Endothelial cell of hepatic sinusoid (primary cell): ENCODE results near the gene KRTAP1-3.
"Not testable (repeated sequence)": the region's sequence is repeated elsewhere in the genome, so short reads cannot be mapped to it uniquely, and the experiment has no call there.

Experiments
- in situ Hi-C: cut with HindIII; loops from 2 replicates; pipeline ENCODE4 v1.10.0; 2017; ENCODE audit warnings: low sequenced_read_pairs

KRTAP1-3 gene

GRCh38 chr17:41054556-41054955, 19.9 kb upstream of the KRTAP1-3 start:
- in situ Hi-C loops = not testable (repeated sequence)

GRCh38 chr17:41054025-41054424, 19.4 kb upstream of the KRTAP1-3 start:
- in situ Hi-C loops = no loop called here

DNA sequence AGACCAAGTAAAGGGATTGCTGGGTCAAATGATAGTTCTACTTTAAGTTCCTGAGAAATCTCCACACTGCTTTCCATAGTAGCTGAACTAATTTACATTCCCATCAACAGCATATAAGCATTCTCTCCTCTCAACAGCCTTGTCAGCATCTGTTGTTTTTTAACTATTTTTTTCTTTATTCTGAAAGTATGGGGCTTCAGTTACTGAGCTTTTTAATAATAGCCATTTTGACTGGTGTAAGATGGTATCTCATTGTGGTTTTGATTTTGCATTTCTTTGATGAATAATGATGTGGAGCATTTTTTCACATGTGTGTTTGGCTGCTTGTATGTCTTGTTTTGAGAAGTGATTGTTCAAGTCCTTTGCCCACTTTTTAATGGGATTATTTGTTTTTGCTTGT, 17.9 kb upstream of the KRTAP1-3 start:
- in situ Hi-C loops = no loop called here

- in situ Hi-C loops = no loop called here
These were observed 14.4 kb upstream of the KRTAP1-3 start for GRCh38 chr17:41049110-41049509.

DNA sequence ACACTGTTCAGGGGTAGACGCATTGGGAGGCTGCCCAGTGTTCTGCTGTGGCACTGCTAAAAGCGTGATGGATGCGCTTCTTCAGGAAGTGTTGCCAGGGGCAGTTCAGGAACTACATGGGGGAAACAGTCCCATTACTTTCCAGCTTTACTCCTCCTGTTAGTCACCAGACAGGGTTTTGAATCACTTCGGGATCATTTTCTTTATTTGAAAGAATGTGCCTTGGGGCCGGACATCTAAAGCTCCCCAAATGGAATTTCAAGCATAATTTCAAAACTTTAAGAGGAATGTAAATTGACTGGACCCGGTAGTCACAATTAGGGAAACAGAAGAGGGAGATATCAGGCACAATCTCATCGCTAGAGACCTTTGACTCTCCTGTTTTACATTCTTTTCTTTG, 13.8 kb upstream of the KRTAP1-3 start:
- in situ Hi-C loops = no loop called here

DNA sequence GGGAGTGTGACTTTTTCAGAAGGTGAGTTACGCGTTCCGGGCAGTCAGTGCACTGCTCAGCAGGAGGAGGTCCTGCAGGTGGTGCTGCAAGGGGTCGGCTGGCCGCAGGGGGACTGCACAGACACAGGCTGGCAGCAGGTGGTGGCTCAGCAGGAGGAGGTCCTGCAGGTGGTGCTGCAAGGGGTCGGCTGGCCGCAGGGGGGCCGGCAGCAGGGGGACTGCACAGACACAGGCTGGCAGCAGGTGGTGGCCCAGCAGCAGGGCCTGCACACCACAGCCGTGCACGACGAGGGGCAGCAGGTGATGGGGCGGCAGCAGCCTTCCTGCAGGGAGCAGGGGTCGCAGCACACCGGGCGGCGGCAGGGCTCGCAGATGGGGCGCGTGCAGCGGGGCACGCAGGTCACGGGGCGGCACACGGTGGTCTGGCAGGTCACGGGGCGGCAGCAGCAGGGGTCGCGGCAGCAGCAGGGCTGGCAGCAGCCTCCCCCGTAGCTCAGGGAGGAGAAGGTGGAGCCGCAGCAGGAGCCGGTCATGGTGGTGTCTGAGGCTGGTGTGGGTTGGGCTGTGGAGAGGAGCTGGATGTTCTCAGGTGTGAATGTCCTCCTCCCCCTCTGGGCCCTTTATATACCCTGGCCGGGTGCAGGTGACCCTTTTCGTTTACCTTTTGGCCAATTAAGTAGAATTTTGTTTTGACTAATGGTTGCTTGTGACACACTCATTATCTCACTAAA, 12.2 kb upstream of the KRTAP1-3 start, which contains the start of gene KRTAP2-1:
Gene KRTAP2-1, minus strand, starts transcription at position 582 of the 731 bp plus-strand sequence. Its CDS starts 49 bp downstream, at position 533.
- in situ Hi-C loops = not testable (repeated sequence)

DNA sequence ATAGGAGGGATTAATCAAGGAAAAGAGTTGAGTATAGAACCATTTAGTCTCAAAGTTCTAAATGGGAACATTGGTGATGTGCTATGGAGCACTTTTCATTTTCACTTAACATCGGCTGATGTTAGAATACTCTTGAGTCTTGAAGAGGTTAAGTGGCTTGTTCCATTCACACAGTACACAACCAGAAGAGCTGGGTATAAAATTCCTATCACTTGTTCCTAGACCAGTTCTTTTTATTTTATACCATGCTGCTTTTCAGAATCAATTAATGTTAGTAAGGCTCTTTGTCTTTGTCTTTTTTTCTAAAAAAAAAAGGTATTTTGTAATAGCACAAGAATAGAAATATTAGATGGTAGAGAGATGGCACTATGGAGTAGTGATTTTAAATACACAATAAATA, 8.3 kb upstream of the KRTAP1-3 start:
- in situ Hi-C loops = no loop called here

GRCh38 chr17:41040783-41041571, 6.3 kb upstream of the KRTAP1-3 start, which contains the start of gene KRTAP1-1:
KRTAP1-1 (minus strand) TSS chr17:41041450; CDS start chr17:41041397, 53 bp downstream.
- in situ Hi-C loops = not testable (repeated sequence)

DNA sequence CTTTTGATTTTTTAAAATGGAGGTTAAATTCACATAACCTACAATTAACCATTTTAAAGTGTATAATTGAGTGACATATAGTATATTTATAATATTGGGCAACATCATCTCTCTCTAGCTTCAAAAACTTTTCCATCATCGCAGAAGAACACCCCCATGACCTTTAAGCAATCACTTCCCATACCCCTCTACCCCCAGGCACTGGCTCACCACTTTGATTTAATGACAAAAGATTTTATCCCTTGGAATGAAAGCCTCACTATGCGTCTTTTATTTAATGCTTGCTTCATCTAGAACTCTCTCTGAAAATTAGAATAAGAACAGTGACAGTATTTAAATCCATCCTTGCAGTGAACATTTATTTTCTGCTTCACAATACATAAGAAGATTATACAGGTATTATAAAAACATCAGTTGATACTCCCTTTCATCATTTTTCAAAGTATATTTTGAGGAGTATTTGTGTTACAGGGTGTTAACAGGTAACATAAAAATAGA, 3.2 kb upstream of the KRTAP1-3 start:
- in situ Hi-C loops = no loop called here

- in situ Hi-C loops = loop anchor here (5.0 kb wide), 1 partner anchor 32 kb away; the partner anchor contains the start of gene KRTAP3-2
These were observed 4.9 kb downstream of the KRTAP1-3 start, which contains the start of gene KRTAP1-4 for GRCh38 chr17:41029633-41030245. KRTAP1-4 (minus strand) TSS chr17:41030195; CDS start chr17:41030078, 117 bp downstream.

- in situ Hi-C loops = no loop called here
These were observed 7.8 kb downstream of the KRTAP1-3 start, which contains the start of gene KRTAP1-5 for GRCh38 chr17:41026715-41027471. KRTAP1-5 (minus strand) TSS chr17:41027208; CDS start chr17:41027155, 53 bp downstream.

DNA sequence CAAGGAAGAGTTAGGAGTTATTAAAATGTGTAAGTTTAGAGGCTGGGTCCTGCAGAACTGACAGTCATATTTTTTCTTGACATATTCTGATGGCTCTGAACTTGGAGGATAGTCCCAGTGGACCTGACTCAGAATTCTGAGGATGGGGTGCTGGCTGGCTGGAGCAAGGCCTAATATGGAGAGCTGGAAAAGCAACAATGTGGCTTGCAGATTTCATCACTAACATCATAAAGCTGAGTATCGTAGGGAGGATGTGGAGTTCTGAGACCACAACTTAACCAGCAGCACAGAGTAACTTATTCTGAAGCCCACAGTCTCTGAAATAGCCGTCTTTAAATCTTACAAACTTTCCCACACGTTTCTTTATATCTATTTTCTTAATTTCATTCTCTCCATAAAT, 10.0 kb downstream of the KRTAP1-3 start:
- in situ Hi-C loops = no loop called here

DNA sequence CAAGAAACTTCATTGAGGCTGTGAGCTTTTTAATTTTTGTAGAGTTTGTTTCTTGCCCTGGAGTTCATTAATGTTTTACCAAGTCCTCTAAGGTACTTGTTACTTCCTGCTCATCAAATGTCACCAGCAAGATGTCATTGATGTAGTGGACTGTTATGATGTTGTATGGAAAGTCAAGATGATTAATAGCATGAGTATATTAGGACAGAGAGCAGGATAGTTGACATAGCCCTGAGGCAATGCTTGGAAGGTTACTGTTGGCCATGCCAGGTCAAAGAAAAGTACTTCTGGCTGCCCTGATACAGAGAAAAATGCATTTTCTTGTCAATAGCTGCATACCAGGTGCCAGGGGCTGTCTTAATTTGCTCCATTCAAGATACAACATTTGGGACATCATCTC, 14.3 kb downstream of the KRTAP1-3 start:
- in situ Hi-C loops = no loop called here

- in situ Hi-C loops = loop anchor here (10.0 kb wide), 1 partner anchor 195 kb away; no protein-coding TSS in a partner anchor
These were observed 15.3 kb downstream of the KRTAP1-3 start for GRCh38 chr17:41019415-41019814.

- in situ Hi-C loops = loop anchor here (10.0 kb wide), 1 partner anchor 196 kb away; no protein-coding TSS in a partner anchor
These were observed 16.1 kb downstream of the KRTAP1-3 start for GRCh38 chr17:41018541-41018940.

DNA sequence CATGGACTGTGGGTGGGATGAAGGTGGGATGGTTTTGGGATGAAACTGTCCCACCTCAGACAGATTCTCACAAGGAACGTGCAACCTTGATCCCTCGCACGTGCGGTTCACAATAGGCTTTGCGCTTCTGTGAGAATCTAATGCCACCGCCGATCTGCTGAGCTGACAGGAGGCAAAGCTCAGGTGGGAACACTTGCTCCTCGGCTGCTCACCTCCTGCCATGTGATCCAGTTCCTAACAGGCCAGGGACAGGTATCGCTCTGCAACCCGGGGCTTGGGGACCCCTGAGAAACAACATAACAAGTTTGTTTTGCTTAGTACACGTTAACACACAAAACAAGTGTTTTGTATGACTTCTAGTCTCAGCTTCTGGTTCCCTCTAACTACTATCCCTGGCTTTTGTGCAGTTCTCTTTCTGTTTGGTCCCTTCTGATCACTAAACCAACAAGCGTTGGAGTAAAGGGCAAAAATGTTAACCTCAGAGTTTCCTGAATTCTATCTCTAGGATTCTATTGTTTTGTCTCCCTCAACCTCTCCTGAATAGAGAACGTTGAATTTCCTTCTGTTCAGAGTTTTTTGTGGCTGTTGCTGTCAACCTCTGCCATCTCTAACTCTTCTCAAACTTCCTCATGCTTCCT, 18.0 kb downstream of the KRTAP1-3 start:
- in situ Hi-C loops = loop anchor here (10.0 kb wide), 1 partner anchor 198 kb away; no protein-coding TSS in a partner anchor

DNA sequence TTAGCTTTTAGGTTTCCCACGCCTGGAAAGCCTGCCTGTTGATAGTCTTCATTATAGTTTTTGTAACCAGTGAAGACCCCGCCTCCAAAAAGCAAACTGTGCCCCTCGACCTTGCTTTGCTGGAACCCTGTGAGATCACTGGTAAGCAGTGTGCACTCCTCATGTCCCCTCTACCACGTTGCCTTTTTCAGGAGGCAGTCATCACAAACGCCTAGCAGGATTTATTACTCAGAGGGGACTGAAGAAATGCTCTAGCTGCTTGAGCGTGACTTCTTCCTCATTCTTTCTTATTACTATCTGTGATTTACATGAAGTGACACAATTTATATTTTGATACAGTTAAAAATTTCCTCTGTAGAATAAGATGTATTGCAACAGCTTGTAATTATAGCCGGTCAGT, 19.2 kb downstream of the KRTAP1-3 start:
- in situ Hi-C loops = loop anchor here (10.0 kb wide), 1 partner anchor 199 kb away; no protein-coding TSS in a partner anchor

- in situ Hi-C loops = loop anchor here (10.0 kb wide), 1 partner anchor 201 kb away; no protein-coding TSS in a partner anchor
These were observed 21.1 kb downstream of the KRTAP1-3 start for GRCh38 chr17:41013606-41014005.

GRCh38 chr17:41013181-41013580, 21.5 kb downstream of the KRTAP1-3 start:
- in situ Hi-C loops = loop anchor here (10.0 kb wide), 1 partner anchor 202 kb away; no protein-coding TSS in a partner anchor
